GM19328 (cell line): Measurements from ENCODE around the gene RHOB.

Source experiments
- ATAC-seq: cut with Tn5 transposase; IDR thresholded peaks from one replicate; pipeline ENCODE4 v1.9.1; 2021; ENCODE audit warnings: mild to moderate bottlenecking, moderate library complexity; ENCODE audit not compliant: unreplicated experiment

RHOB gene

GRCh38 chr2:20472569-20472968, 25.7 kb downstream of the RHOB start:
- no peak for ATAC-seq

- no peak for ATAC-seq
Measured at GRCh38 chr2:20473128-20473527, 26.3 kb downstream of the RHOB start.

- ATAC-seq = no peak
Measured at GRCh38 chr2:20474757-20475566, 28.1 kb downstream of the RHOB start.

- ATAC-seq = no peak
Measured at GRCh38 chr2:20475567-20475952, 28.7 kb downstream of the RHOB start.

DNA sequence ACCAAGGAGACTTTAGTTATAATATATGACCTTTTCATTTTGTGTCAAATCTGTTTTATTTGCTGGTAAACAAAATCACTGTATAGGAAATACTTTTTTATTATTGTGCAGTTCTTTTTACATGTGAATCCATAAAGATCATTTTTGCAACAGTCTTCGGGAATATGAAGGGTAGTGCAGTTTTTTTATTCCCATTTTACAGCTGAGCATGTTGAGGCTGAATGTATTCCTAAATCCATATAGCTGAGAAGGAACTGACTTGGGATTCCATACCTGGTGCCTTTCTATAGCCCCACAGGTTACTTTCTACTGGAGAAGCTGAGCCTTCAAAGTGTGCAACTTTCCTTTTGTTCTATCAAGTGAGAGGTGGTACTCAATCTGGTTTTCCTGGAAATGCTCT, 29.6 kb downstream of the RHOB start:
- ATAC-seq = no peak

GRCh38 chr2:20476950-20477349, 30.1 kb downstream of the RHOB start:
- no peak for ATAC-seq

GRCh38 chr2:20478961-20479360, 32.1 kb downstream of the RHOB start:
- ATAC-seq = no peak

DNA sequence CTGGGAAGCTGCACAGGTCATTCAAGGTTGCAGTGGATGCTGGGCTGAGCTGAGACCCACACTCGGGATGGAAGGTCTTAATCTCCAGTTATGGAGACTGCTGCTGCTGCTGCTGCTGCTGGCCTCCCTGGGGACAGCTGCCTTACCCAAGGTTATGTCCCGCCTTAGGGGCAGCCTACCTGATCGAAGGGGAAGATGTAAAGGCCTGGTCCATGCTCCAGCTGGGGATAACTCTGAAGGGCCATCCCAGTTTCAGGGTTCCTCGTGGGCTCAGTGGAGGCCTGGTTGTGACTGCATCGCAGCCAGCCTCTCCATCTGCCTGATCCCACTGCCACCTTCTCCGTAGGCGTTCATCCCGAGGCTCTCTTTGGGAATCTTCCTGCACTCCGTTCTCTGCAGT, 33.0 kb downstream of the RHOB start:
- ATAC-seq = no peak

DNA sequence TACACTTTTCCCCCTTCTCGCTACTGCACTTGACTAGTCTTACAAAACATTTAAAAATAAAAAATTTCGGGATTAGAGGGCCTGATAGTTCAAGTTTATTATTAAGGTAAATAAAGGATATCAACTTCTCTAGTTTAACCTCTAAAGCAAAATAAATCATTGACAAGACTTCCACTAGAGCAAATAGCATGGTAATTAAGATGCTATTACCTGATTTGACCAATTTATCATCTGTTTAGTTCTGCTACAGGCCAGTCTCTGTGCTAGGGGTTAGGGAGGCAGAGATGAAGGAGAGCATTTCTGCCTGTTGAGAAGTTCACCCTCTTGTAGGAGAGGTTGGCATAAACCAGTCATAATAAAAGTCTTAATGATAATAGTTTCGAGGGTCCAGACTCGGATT, 34.0 kb downstream of the RHOB start:
- ATAC-seq = no peak

DNA sequence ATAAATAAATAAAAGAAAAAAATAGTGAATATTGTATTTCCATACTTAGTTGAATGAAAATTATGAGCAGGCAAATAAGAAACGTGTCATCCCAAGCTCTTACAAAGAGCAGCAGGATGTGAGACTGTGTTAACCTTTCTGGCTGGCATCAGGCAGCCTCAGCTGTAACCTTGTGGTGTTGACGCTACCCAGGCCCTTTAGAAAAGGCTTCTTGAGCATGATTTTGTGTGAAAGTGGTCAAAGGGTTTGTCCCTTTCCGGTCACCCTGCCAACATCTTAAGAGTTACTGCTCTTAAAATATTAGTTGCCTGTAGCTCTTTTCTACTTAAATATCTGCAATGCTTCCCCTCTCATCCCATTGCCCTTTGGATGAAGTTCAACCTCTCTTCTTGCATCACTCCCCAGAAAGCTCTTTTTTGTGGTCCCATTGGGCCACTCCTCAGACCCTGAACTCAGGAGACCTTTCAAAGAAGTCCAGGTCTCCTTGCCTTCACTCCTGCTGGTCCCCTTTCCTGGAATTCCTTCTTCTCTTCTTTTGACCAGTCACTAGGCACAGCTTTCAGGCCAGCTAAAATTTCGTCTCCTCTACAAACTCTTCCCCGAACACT, 35.0 kb downstream of the RHOB start:
- no peak for ATAC-seq

DNA sequence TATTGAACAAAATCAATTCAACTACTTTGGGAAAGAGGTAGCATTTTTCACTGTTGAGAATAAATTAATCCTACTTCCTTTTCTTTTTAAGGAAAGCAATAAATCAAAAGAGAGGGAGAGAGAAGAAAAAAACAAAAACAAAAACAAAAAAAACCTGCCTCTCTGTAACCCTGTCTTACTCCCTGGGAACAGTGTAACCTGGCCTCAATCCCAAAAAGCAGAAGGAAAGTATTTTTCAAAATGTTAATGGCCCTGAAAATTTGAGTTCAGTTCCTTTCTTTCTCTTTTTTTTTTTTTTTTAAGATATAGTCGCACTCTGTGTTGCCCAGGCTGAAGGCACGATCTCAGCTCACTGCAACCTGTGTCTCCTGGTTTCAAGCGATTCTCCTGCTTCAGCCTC, 35.9 kb downstream of the RHOB start:
- ATAC-seq = no peak

DNA sequence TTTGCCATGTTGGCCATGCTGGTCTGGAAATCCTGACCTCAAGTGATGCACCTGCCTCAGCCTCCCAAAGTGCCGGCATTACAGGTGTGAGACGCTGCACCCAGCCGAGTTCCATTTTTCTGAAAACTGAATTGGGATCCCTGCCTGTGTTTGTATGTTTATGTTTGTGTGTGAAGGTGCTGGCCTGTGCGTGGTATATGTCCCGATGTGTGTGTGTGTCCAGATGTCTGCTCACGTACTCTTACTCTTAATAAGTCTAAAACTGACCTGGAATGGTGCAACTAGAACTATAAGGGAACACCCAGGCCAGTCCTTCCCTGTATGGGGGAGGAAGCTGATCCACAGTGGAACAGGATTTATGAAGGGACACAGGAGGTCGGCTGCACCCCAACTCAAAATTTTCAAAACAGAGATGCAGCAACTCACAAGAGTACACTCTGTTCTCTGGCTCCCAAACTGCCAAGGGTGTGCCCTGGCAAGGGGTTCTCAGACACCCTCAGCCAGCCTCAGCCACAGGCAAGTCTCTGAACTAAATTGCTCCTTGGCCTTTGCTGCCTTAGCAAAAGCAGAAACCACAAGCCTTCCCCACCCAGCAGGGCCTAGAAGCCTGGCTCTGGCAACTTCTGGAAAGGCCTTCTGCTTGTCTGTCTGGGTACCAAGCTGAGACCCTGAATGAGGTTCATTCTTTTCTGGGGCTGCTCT, 36.5 kb downstream of the RHOB start:
- no peak for ATAC-seq

DNA sequence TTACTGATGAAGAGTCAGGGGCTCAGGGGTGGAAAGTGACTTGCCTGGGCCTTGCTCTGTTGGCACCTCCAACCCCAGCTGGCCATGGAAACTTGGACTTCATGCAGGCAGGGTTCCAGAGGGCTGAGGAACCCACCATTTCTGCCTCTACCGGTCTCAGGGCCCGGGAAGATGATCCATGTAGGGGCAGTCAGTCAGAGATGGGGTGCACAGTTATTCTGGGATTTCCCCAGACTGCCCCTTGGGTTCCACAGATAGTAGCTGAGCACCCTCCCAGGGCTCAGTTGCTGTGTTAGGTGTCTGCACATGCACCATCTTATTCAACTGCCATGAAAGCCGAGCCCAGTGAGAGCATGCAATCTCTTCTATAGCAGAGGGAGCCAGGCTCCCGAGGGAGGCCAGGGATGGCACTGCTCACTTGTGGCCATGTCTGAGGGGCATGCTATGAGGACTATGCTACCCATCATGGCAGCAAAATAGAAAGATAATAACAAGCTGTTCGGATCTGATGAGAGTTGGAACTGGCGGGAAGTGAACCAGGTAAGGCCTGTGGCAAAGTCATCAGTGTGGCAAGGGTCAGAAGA, 37.3 kb downstream of the RHOB start:
- ATAC-seq = no peak

GRCh38 chr2:20484810-20485611, 38.1 kb downstream of the RHOB start:
- ATAC-seq = no peak

- no peak for ATAC-seq
Measured at GRCh38 chr2:20485612-20486388, 38.9 kb downstream of the RHOB start.

DNA sequence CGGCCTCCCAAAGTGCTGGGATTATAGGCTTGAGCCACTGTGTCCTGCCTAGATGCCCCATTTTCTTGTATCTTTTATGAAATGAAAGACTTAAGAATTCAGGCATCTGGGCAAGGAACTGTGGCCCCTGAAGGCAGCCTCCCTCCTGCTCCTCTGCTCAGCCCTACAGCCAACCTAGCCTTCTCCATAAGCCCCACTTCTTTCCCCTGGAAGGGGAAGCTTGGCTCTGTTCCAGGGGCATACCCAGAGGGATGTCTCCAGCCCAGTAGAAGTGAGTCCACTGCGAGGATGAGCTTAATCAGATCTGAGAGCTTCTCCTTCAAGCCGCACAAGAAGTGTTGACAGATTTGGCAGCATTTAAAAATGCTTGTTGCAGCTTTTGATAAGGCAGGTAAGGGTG, 39.7 kb downstream of the RHOB start:
- ATAC-seq = no peak

DNA sequence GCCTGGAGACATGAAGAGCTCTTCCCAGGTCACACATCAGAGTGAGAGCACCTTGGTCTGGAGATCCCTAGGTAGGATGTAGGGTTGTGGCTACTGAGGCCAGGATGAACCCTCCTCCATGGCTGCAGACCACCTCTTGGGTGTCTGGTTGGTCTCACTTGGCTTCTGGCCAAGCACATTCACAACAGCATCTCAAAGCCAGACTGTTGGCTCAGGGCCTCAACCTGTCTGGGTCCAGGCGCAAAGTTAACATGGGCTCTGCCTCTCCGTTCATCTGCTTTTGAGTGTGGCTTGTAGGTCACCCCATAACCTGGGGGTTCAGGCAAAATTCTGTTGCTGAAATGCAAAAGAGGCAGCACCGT, 40.1 kb downstream of the RHOB start:
- no peak for ATAC-seq

- ATAC-seq = no peak
Measured at GRCh38 chr2:20487392-20488174, 40.7 kb downstream of the RHOB start.

- ATAC-seq = no peak
Measured at GRCh38 chr2:20488201-20488641, 41.3 kb downstream of the RHOB start.
